Trophoblast cell (in vitro differentiated cells and primary cell): Measurements from ENCODE around the gene ZNF692.

Source experiments
- DNase-seq, 2 donors: peaks; one replicate each; pipeline ENCODE4 v3.0.0-alpha.2; 2016
- H2AFZ ChIP-seq: 2 replicates; pipeline ENCODE4 v1.6.1; 2013; ENCODE audit warnings: low read length, moderate library complexity, mild to moderate bottlenecking; ENCODE audit not compliant: insufficient read depth, poor library complexity
- H2AK5ac ChIP-seq: 2 replicates; pipeline ENCODE4 v1.6.1; 2013; ENCODE audit warnings: mild to moderate bottlenecking, low read length
- H2BK120ac ChIP-seq: 2 replicates; pipeline ENCODE4 v1.6.1; 2013; ENCODE audit warnings: low read length, mild to moderate bottlenecking, moderate library complexity; ENCODE audit not compliant: insufficient read depth, poor library complexity
- H2BK12ac ChIP-seq: 2 replicates; pipeline ENCODE4 v1.6.1; 2013; ENCODE audit warnings: mild to moderate bottlenecking, low read length, moderate library complexity
- H2BK5ac ChIP-seq: 2 replicates; pipeline ENCODE4 v1.6.1; 2013; ENCODE audit warnings: low read length, low read depth, moderate library complexity, mild to moderate bottlenecking; ENCODE audit not compliant: poor library complexity
- H3K14ac ChIP-seq: 2 replicates; pipeline ENCODE4 v1.6.1; 2013; ENCODE audit warnings: mild to moderate bottlenecking, low read length
- H3K18ac ChIP-seq: 2 replicates; pipeline ENCODE4 v1.6.1; 2013; ENCODE audit warnings: mild to moderate bottlenecking, low read length
- H3K23ac ChIP-seq: 2 replicates; pipeline ENCODE4 v1.6.1; 2013; ENCODE audit warnings: low read length
- H3K27ac ChIP-seq: 2 replicates; pipeline ENCODE4 v1.5.1; 2013; ENCODE audit warnings: low read depth, mild to moderate bottlenecking, inconsistent platforms, low read length, moderate library complexity
- H3K27me3 ChIP-seq: 2 replicates; pipeline ENCODE4 v1.6.1; 2013; ENCODE audit warnings: inconsistent platforms, mild to moderate bottlenecking, low read length, moderate library complexity; ENCODE audit not compliant: insufficient read depth
- H3K36me3 ChIP-seq, 2 experiments: 1 replicate in 1 of 2; 2 replicates in 1 of 2; pipeline ENCODE4 v1.6.1; 2013; ENCODE audit warnings: low read length in 2 of 2, mild to moderate bottlenecking in 2 of 2, moderate library complexity in 1 of 2; ENCODE audit not compliant: insufficient read depth in 2 of 2, control insufficient read depth in 1 of 2
- H3K4ac ChIP-seq: 2 replicates; pipeline ENCODE4 v1.6.1; 2013; ENCODE audit warnings: low read depth, mild to moderate bottlenecking, low read length, moderate library complexity
- H3K4me1 ChIP-seq, 2 experiments: 1 replicate in 1 of 2; 2 replicates in 1 of 2; pipeline ENCODE4 v1.6.1; 2013; ENCODE audit warnings: low read length in 2 of 2, mild to moderate bottlenecking in 2 of 2, moderate library complexity in 1 of 2; ENCODE audit not compliant: insufficient read depth in 2 of 2, control insufficient read depth in 1 of 2
- H3K4me2 ChIP-seq: 2 replicates; pipeline ENCODE4 v1.6.1; 2013; ENCODE audit warnings: inconsistent platforms, mild to moderate bottlenecking, low read length, moderate library complexity
- H3K4me3 ChIP-seq: 2 replicates; pipeline ENCODE4 v1.5.1; 2013; ENCODE audit warnings: mild to moderate bottlenecking, low read depth, low read length, inconsistent platforms
- H3K79me1 ChIP-seq: one replicate; pipeline ENCODE4 v1.6.1; 2013; ENCODE audit warnings: low read length
- H3K79me2 ChIP-seq: 2 replicates; pipeline ENCODE4 v1.6.1; 2013; ENCODE audit warnings: low read length, mild to moderate bottlenecking; ENCODE audit not compliant: control insufficient read depth, insufficient read depth, poor library complexity
- H3K9ac ChIP-seq: 2 replicates; pipeline ENCODE4 v1.6.1; 2013; ENCODE audit warnings: mild to moderate bottlenecking, low read length
- H3K9me3 ChIP-seq: 2 replicates; pipeline ENCODE4 v1.6.1; 2013; ENCODE audit warnings: low read depth, mild to moderate bottlenecking, control low read depth, inconsistent platforms, low read length; ENCODE audit not compliant: insufficient read depth
- H4K12ac ChIP-seq: 2 replicates; pipeline ENCODE4 v1.6.1; 2013; ENCODE audit warnings: low read depth, mild to moderate bottlenecking, low read length, moderate library complexity
- H4K8ac ChIP-seq: 2 replicates; pipeline ENCODE4 v1.6.1; 2013; ENCODE audit warnings: low read depth, mild to moderate bottlenecking, low read length, moderate library complexity
- H4K91ac ChIP-seq: one replicate; pipeline ENCODE4 v1.6.1; 2013; ENCODE audit warnings: low read depth, mild to moderate bottlenecking, low read length, moderate library complexity
- WGBS: extraction: QIAGEN DNeasy Blood & Tissue Kit; methylation state at CpG from one replicate; pipeline ENCODE4 v1.1.7; 2013; ENCODE audit warnings: missing lambda C conversion rate; ENCODE audit not compliant: insufficient read length, insufficient coverage; ENCODE audit errors: extremely low coverage; 5-methylcytosine and 5-hydroxymethylcytosine counted together

ZNF692 gene

DNA sequence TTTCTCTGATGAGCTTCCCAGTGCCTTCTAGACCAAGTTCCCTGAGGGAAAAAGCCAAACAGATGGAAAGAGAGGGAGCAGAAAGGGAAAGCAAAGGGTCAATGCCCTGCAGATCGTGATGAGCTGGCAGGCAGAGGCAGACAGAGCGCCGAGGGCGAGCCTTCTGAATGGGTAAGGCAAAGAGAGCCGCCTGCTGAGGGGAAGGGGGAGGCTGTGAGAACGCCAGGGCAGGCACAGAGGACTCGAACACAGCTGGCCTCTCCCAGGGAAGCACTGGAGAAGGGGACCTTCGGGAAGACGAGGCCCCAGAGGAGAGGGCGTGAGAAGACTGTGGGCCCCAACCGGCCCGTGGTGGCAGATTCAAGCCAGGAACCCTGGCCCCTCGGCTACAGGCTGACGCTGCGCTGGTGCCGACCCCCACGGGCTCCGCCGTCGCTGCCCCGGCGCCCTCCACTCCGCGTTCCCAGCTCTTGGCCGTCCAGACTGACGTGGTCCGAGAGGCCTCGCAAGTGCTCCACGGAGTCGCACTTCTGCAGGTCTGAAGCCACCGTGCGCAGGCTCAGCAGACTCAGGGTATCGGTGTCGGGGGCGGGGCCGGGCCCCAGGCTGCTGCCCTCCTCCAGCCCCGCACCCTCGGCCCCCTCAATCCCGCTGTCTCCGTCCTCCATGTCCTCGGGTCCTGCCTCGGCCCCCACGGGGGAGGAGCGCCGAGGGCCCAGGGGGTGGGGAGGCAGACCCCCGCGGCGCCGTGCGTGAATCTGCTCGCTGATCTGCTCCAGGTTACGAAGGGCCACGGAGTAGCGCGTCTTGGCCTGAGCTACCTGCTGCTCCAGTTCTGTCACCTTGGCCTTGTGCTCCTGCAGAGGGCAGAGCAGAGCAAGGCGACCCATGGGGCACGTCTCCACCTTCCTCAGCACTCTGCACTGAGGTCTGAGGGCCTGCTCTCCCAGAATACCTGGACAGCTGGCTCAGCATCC is 47.1 kb downstream of the ZNF692 start:
- H3K4me2 ChIP-seq, result no peak overlapping the region
- H3K4me3 ChIP-seq, result no peak overlapping the region
- no peak overlapping the region for H2BK120ac ChIP-seq
- H3K14ac ChIP-seq, result no peak overlapping the region
- no peak overlapping the region for H4K12ac ChIP-seq
- H3K79me2 ChIP-seq, result no peaks in the 10 kb centered on the region
- DNase-seq, result no peak
- H3K9ac ChIP-seq, result no peak overlapping the region
- no peak overlapping the region for H3K27ac ChIP-seq
- H4K91ac ChIP-seq, result no peak overlapping the region
- H3K79me1 ChIP-seq, result no peaks in the 10 kb centered on the region
- no peak overlapping the region for H2AK5ac ChIP-seq
- no peaks in the 10 kb centered on the region for H3K27me3 ChIP-seq
- H3K23ac ChIP-seq, result no peak overlapping the region
- H2BK5ac ChIP-seq, result no peak overlapping the region
- no peak overlapping the region for H3K18ac ChIP-seq
- peaks cover 2% of the 10 kb centered on the region for H3K9me3 ChIP-seq
- no peak overlapping the region for H2BK12ac ChIP-seq
- WGBS, result no CpG with 5 or more reads among the region's 57 CpGs
- H3K4me1 ChIP-seq, result no peaks in the 10 kb centered on the region
- no peak overlapping the region for H4K8ac ChIP-seq
- no peak overlapping the region for H3K4ac ChIP-seq
- no peak overlapping the region for H2AFZ ChIP-seq
- H3K36me3 ChIP-seq, result peaks cover 46 to 57% of the 10 kb centered on the region in 2 experiments

DNA sequence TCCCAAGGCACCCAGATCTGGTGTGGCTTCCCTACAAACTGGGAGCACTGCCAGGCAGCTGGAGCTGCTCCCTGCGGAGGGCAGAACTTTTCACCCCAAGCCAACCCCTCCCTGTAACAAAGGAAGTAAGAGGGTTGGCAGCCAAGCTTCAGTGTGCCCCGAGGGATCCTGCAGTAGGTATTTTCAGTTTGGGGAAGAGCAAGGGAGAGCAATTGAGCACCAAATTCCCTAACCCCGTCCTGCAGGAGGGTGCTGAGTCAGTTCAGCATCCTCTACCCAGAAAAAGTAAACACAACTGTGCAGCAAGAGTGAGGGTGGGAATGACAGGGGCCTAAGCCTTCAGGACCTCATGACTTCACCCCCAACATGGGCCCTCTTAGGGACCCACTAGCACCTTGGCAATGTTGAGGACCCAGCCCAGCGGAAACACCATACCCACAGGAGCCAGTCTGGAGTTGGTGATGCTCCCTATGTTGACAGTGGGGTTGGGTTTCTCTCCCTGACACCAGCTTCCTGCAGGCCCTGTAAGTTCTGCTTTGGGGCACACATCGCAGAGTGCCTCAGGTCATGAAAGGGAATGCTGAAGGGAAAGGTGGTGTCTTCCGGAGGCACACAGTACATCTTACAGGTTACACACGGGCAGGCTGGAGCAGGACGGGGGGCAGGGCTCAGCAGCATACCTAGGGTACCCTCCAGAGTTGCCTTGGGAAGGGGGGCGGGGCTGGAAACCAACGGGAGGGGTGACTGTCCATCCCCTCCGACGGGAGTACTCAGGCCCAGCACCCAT is 48.0 kb downstream of the ZNF692 start:
- Histone ChIP-seq H3K79me1 (no peaks in the 10 kb centered on the region), H3K27ac (no peak overlapping the region), H3K4ac (no peak overlapping the region), H3K4me1 (no peaks in the 10 kb centered on the region), H4K91ac (no peak overlapping the region), H2BK12ac (no peak overlapping the region), H3K9me3 (peaks cover 2% of the 10 kb centered on the region), H3K27me3 (no peaks in the 10 kb centered on the region), H3K4me2 (no peak overlapping the region), H2BK120ac (no peak overlapping the region), H2BK5ac (no peak overlapping the region), H4K12ac (no peak overlapping the region), H2AFZ (no peak overlapping the region), H3K18ac (no peak overlapping the region), H3K23ac (no peak overlapping the region), H3K79me2 (no peaks in the 10 kb centered on the region), H4K8ac (no peak overlapping the region), H3K14ac (no peak overlapping the region), H3K9ac (no peak overlapping the region), H2AK5ac (no peak overlapping the region), H3K4me3 (no peak overlapping the region), H3K36me3 (peaks cover 40 to 50% of the 10 kb centered on the region in 2 experiments)
- no CpG with 5 or more reads among the region's 12 CpGs for WGBS
- DNase-seq, result no peak

GRCh38 chr1:248810000-248810726 is 48.7 kb downstream of the ZNF692 start:
- Histone ChIP-seq H3K18ac (no peak overlapping the region), H3K4me1 (no peaks in the 10 kb centered on the region), H3K27ac (no peak overlapping the region), H3K9ac (no peak overlapping the region), H3K79me2 (no peaks in the 10 kb centered on the region), H3K14ac (no peak overlapping the region), H2BK120ac (no peak overlapping the region), H4K8ac (no peak overlapping the region), H2BK12ac (no peak overlapping the region), H3K36me3 (peaks cover 36 to 45% of the 10 kb centered on the region in 2 experiments), H3K4me3 (no peak overlapping the region), H2AFZ (no peak overlapping the region), H4K12ac (no peak overlapping the region), H2AK5ac (no peak overlapping the region), H3K4ac (no peak overlapping the region), H2BK5ac (no peak overlapping the region), H3K9me3 (peaks cover 5% of the 10 kb centered on the region), H3K23ac (no peak overlapping the region), H3K79me1 (no peaks in the 10 kb centered on the region), H3K27me3 (no peaks in the 10 kb centered on the region), H4K91ac (no peak overlapping the region), H3K4me2 (no peak overlapping the region)
- DNase-seq, result no peak
- 100% methylated on average over 1 of the region's 10 CpGs for WGBS

- Histone ChIP-seq H3K36me3 (peaks cover 31 to 33% of the 10 kb centered on the region in 2 experiments), H3K4me3 (no peak overlapping the region), H4K12ac (no peak overlapping the region), H3K79me1 (no peaks in the 10 kb centered on the region), H3K27me3 (no peaks in the 10 kb centered on the region), H2AFZ (no peak overlapping the region), H2BK12ac (no peak overlapping the region), H3K27ac (no peak overlapping the region), H3K4me2 (no peak overlapping the region), H2BK5ac (no peak overlapping the region), H3K9ac (no peak overlapping the region), H3K14ac (no peak overlapping the region), H3K18ac (no peak overlapping the region), H3K79me2 (no peaks in the 10 kb centered on the region), H4K8ac (no peak overlapping the region), H2BK120ac (no peak overlapping the region), H4K91ac (no peak overlapping the region), H3K4me1 (no peaks in the 10 kb centered on the region), H3K23ac (no peak overlapping the region), H2AK5ac (no peak overlapping the region), H3K4ac (no peak overlapping the region), H3K9me3 (peaks cover 12% of the 10 kb centered on the region)
- DNase-seq, result no peak
- WGBS, result no CpG with 5 or more reads among the region's 9 CpGs
These were observed 50.0 kb downstream of the ZNF692 start for GRCh38 chr1:248808876-248809275.
